ENCODE measurements around the gene PTPN14.
A peak's percentile ranks its signal among the peaks of the same experiment; 100 is the strongest.

The PTPN14 gene

DNA sequence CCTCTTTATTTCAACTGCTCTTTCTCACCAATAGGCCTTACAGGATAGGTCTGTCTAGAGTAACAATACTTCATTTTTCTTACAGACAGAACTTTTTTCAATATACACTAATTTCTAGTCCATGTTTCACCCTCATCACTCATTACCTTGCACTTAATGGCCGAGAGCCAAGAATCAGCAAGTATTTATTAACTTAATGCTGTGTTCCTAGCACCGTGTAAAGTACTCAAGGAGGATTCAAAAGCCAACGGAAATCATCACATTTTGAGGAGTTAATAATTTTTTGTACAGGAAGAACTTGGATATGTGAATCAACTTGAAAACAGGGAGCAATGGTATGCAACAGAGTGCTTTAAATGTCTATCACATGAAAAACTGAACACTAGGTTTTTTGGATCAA, 102.0 kb downstream of the PTPN14 start:
- DNase-seq, result no peak

DNA sequence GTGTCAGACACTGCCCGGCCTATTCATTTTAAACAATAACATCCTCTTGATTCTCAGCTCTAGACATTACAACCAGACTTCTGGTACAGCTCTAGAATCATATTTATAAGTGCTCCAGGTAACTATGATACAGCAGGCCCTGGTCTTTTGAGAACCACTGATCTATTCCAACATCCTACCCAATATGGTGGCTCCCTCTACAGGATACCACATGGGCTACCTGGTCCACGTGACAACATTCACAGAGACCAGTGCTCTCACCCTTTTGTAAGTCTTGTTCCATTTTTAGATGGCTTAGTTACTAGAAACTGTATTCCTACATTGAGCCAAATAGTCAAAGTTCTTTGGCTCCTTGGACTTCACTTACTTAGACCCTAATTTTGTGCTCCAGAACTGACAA, 102.9 kb downstream of the PTPN14 start:
- DNase-seq, result no peak

DNA sequence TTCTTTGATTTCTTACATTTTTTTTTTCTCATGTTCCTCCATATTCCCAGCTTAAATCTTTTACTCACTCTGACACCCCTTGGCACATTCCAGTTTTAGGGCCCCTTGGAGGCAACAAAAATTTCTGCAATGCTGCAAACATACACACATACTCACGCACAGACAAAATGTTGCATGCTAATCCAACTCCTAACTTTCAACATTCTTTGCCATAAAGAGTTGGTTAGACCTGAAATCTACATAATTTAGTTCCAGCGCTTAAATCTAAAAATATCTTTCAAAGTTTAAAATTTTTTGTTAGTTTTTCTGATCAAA, 103.9 kb downstream of the PTPN14 start:
- DNase-seq, result no peak

DNA sequence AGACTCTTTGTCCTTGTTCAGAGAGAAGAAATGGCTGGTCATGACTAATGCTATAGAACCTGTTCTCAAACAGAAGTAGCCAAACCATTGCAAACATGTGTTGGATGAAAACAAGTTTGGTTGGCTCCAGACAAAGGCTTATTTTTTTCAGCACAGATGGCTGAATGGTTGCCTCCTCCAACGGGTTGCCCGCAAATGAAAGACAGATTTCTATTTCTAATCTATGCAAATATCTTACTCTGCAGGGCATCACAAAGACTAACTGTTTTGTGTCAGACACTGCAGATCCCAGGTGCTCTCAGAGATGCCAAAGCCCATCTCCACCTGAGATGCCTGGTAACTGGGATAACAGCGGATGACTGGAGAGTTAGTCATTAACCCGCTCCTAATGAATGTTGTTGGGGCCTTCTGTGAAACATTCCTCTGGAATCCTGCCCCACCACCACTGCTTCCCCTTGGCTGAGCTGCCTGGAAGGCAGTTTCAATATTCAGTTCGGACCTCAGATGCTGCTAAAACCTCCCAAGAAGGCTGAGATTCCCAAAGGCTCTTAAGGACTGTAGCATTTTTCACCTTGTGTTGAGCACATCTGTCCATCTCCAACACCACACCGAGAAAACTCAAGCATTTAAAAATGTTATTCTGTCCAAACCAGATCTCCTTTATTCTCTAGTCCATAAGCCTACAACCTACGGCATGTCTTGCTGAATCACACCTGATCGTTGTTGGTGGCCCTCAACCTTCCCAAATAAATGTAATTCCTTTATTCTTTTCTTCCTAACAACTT, 104.4 kb downstream of the PTPN14 start:
- peak; percentile 96 for DNase-seq

DNA sequence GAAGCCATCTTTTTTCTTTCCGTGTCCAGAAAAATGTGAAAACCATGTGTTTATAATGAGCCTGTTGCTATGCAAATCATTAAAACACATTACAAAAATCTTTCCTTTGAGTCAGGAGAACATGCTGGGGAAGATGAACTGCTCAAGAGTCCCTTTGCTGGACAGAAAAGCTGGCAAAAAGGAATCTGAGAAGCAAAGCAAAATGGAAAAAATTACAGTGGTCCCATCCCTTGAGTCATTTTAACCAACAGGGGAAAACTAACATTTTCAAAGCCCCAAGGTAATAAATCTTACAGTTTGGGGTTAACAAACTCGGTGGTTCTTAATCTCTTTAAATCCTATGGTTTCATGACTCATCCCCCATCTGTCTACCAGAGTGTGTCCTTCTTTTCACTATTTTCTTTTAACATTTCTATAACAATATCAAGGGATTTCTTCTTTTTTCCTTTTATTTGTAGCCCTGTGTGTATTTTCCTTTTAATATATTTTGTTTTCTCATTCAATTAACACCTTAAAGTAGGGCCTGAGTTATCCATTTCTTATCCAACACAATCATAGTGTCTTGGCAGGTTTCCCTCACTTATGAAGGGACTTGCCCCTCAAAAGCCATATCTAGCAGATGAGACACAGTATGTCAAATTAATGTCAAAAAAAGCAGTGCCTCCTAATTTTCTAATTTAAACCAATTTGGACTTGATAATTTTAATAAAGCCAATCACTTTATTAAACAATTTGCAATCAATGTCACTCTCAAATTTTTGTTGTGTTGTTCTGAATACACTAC, 105.4 kb downstream of the PTPN14 start:
- DNase-seq, result peak; percentile 92

DNA sequence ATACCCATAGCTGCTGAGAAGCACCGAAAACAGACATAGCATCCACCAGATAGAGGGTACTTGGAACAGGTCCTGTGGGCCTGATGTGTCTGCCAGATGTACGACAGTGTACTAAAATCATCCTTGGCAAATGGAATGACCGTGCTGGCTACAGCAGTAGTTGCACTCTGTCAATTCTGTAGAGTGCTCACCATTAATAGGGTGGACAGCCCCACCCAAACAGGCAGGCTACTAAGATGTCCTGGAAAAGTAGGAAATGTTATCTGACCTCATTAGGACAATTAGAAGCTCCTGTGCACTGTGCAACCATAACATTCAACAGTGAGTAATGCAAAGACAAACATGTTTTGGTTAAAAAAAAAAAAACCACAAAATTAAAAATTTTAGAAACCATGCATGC, 106.2 kb downstream of the PTPN14 start:
- DNase-seq, result peak; percentile 67

DNA sequence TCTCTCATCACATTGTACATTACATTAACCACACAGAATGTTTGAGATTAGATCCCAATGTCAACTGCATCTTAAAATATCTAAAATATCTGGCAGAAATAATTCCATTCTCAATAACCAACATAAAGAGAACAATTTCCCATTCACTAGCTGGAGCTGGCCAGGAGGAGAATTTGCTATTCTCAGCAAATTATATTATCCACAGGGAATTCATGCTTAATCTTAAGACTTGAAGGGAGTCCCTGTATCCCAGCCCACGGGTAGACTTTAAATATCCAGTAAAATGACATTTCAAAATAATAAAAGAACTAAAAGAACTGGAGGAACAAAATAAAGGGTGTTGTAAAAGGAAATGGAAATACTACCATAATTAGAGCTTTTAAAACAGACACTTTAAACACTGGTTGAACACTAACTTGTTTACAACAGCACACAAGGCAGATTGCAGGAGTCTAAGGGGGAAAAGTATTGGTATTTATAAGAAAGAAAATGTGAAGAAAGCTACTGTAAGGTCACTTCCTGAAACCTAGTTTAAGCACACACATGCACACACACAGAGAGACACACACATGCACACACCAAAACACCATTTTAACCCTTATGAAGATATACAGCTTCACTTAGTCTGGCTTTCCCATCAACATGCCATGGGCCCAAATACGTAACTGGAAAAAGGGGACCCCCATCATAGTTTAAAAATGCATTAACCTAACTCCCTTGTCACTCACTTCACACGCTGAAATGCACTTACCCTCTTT, 107.0 kb downstream of the PTPN14 start:
- DNase-seq, result no peak

DNA sequence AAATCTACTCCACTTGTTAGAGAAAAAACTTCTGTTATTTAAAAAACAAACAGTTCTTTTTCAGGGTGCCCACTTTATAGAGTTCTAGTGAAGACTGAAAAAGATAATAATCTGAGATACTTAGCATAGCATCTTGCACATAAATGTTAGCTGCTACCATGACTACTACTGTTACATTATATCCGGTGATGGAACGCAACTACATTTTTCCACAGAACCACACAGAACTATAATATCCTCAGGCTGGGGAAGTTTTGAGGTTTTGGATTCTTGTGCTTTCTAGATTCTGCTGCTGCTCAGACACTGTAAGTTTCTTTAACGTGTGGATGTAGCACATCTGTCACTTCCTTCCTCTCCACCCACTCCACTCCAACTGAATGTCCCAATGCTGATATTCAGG, 110.3 kb downstream of the PTPN14 start:
- no peak for DNase-seq

DNA sequence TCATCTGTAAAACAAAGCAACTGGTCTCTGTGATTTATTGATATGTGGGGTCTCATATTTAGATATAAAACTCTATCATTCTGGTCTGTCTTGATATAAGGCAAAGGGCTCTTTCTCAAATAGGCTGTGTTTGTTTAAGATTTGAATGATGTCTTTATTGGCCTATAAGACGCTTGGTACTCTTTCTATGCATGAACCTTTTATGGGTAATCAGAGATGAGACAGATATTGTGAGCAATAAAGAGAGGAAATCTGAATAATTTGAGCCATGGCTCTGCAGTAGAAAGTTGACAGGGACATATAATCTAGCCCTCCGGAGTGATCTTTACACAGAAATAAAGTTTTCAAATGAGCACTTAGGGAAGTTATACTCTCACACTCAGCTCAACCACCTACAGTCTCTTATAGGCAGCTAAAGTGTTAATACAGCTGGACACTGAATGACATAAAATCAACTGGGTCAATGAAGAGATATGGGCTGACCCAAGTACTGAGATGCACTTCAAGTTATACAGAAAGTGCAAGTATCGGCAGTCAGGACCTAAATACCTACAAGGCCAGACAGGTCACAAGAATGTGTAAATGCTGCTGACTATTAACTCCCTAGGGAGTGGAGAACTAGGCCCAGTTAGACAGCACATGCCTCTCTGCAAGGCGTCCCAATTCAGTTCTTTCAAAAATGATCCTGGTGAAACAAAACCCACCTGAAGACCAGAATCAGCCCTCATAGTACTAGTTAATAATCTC, 111.0 kb downstream of the PTPN14 start:
- DNase-seq, result no peak

DNA sequence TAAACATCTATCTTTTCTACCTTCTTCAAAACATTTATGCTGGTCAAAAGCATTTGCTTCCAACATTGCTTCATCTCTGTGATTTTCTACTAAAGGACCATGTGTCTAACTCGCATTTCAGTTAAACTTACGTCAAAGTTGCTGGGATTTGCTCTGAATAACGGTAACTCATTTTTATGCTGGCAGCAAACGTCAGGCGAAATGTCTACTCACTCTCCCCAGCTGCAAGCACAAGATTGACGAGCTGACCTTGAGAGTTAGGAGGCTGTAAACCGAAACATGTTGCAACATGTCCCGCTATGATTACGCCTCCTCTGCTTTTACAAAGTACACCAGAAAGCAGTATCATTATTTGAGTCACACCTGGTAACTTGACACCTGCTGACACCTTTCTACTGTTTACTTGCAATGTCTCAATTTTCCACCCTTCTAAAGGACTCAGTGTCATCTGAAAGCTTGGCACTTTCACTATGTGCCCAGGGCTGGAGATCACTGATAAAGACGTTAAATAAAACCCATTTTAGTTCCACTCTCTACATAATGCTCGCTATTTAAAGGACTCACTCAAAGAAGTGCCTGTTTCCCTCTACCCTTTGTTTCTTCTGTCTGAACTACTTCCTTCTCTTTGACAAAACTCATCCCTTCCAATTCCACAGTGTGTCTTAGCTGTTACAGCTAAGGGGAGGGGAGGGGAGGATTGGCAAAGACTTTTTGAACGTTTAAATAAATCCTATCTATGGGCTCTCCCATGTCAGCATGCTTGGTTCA, 111.9 kb downstream of the PTPN14 start:
- DNase-seq, result peak; percentile 28

DNA sequence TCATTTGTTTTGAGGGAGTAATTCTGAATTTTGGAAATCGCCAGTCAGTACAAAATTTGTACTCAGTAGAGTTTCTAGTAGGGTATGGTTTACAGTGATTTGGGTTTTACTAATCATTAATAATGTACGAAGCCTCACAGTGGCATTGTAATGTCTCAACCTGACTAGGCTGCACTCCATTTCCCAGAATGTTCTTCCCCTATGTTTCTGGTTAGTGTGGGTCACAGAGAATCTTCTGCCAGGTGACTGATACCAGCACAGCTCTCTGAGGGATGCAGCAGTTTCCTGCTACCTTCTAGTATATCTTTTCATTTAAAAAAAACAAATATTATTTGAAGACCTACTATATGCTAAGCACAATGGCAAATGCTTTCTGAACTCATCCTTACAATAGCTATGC, 112.9 kb downstream of the PTPN14 start:
- no peak for DNase-seq

DNA sequence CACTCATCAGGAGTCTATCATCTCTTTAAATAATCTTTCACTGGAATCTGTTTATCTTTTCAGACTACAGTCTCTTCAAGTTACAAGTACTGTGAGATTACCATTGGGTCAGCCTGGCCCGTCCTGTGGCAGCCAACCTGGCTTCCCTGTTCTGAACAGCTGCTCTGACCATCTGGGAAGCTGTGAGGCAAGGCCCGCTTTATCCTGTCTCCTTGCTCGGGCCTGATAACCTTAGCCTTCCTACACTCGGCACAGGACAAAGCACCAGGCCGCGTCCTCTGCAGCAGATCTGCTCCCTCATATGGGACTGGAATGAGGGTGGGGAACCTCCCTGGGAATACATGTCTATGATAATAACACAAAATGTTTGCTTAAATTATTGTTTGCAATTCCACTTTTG, 113.3 kb downstream of the PTPN14 start:
- DNase-seq, result peak; percentile 30

DNA sequence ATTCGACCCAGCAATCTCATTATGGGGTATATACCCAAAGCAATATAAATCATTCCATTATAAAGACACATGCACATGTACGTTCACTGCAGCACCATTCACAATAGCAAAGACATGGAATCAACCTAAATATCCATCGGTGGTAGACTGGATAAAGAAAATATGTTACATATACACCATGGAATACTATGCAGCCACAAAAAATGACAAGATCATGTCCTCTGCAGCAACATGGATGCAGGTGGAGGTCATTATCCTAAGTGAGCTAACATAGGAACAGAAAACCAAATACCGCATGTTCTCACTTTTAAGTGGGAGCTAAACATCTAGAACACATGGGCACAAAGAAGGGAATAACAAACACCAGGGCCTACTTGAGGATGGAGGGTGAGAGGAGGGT, 115.5 kb downstream of the PTPN14 start:
- DNase-seq, result no peak

DNA sequence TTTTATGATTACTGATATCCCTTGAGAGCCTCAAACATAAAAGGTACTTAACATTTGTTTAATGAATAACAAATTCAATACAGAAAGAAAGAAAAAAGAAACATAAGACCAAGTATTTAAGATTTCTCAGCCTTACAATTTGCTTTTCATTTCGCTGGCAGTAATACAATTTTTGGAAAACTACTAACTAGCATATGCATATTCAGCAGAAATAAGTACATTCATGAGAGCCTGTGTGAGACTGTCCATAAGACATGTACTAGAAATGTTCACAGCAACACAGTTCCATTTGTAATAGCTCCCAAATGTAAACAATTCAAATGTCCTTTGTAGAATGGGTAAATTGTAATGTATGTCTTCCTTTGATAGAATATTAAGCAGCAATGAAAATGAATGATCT, 119.2 kb downstream of the PTPN14 start:
- DNase-seq, result no peak

DNA sequence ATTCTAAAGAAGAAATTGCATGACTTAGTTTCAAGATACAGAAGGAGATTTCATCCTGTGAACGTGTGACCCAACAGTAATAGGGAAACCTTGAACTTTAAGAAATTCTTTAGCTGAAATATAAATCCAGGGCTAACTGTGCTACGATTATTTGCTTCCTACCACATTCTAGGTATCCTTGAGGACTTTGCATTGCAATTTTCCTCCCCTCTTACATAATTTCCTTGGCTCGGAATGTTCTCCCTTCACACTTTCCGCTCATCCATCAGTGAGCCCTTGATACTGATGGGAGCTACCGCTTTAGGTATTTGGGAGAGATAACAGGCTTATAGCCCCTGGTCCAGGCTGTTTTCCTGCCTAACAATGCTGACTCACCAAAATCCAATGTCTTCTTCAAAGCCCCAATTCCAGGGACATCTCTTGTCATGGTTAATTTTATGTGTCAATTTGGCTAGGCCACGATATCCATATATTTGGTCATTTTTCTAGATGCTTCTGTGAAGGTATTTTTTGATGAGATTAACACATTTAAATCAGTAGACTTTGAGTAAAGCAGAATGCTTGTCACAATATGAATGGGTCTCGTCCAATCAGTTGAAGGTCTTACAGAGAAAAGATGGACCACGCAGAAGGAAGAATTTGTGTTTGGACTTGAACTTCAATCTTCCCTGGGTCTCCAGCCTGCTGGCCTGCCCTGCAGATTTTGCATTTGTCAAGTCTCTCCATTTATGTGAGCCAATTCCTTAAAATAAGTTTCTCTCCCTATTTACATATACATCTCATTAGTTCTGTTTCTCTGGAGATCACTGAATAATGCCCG, 121.2 kb downstream of the PTPN14 start:
- no peak for DNase-seq

DNA sequence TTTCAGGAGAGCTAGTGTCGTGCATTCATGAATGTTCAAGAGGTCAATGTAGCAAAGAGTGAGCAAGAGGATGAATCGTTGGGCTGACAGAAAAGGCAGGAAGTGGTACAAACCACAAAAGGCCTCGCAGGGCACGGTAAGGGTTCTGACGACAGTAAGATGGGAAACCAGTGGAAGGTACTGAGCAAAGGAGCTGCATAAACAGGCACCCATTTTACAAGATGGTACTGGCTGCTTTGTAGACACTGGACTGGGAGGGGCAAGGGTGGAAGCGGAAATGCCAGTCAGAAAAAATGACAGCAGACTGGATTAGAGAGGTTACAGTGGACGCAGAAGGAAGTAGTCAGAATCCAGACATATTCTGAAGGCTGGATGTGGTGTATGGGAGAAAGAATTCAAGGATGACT, 123.5 kb downstream of the PTPN14 start:
- DNase-seq, result no peak

DNA sequence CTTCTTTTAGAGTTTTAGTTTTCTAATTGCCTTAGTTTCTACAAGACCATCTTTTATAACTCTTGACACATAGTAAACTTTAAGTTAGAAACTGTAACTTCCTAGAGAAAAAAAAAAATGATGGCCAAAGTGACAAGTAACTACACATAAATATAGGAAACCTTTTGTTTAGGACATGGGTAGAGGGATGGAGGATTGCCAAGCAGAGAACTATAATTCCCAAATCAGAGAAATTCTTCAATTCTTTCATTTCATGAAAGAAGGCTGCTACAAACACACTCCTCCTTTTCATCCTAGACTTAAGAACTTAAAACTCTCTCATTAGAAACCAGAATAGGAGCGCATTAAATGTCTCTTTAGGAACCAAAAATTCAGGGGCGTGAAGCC, 125.0 kb downstream of the PTPN14 start:
- no peak for DNase-seq

DNA sequence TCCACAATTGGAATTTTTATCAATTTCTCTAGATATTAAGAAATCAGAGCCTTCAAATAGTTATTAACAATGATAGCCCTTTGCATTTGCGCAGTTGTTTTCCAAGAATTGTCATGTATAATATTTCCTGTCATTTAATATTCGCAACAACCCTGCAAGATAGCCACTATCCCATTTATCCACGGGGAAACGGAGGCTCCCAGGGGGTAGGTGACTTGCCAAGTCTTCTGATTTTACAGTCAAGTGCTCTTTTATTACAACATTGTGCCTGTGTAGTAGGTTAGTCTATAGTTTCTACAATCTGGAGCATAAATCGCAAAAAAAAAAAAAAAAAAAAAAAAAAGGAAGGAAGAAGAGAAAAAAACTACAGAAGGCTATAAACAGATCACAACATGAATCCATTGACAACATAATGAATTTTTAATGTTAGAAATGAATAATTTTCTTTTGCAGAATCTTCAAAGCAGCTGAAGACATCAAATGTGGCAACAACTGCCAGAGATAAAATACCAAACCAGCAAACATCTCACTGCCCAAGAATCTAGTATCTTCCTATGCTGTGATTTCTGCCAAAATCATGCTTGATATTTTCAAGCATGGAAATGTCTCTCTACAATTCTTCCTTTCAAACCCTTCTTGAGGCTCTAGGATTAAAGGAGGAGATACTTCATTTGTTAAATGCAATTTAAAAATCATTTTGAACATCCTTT, 125.5 kb downstream of the PTPN14 start:
- no peak for DNase-seq

DNA sequence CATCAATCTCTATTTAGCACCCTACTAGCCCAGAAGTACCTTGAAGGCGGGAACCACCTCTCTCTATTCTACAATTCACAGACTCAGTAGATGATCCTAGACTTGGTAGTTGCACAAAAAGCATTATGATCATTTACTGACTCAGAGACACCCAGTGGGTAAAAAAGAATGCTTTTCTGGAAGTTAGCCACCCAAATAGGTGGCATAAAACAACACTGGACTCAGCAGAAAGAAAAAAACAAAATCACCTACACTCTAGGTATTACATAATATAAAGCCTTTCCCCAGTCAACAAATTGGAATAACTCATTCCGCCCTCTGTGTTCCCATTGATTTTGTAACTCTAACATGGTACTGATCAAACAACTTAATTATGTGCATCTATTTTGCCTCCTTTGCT, 126.3 kb downstream of the PTPN14 start:
- DNase-seq, result no peak

DNA sequence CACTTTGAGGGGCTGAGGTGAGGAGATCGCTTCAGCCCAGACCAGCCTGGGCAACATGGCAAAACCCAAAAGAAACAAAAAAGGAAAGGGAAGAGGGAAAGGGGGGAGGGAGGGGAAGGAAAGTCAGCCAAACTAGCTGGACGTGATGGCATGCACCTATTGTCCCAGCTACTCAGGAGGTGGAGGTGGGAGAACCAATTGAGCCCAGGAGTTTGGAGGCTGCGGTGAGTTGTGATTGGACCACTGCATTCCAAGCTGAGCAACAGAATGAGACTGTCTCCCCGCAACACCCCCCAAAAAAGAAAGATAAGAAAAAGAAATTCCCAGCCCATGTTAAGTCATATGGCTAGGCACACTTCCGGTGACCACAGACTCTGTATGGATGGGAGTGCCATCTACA, 128.4 kb downstream of the PTPN14 start:
- no peak for DNase-seq

DNA sequence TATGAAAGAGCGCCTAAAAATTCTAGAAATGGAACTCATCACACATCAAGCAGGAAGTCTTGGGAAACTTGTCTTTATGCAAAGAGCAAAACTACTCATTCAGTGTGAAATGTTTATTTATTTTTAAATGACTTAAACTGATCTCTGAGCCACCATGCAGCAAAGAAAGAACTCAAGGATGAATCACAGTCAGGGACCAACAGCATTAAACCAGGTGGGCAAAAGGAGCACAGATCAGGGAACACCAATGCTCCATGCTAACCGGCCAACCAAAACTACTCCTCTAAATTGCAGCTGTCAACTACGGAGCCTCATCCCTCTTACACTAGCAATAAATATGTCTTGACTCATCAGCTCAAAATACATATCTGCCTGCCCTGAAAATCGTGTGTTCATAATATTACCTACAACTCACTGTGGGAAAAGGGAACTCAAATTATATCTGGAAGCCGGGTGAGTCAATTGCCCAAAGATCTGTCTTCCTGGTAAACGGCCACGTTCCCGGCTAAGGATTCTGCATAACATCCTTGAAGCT, 129.2 kb downstream of the PTPN14 start:
- no peak for DNase-seq

All from NCI-H446 treated with DMSO at 0.1 percent for 48 hours (cell line).